ENCODE measurements around the gene ISLR2. TPM values are rescaled to one million over a fixed set of nuclear protein-coding genes. Genes with fewer than 3 reads are reported as not detected.

Gene ISLR2
- total RNA-seq, 2 donors from 2014 or later, result not detected

- Histone ChIP-seq H3K36me3 (ENCODE audit: control insufficient read depth, insufficient read depth, low read length) (no peaks in the 10 kb centered on the region), H3K27me3 (ENCODE audit: control insufficient read depth, insufficient read depth, low read length, poor library complexity, severe bottlenecking) (peaks cover 60% of the 10 kb centered on the region), H3K4me3 (ENCODE audit: low read length) (peak overlapping the region; percentile 62), H3K9ac (ENCODE audit: extremely low read depth, low read length, poor library complexity, severe bottlenecking) (no peak overlapping the region), H3K27ac (ENCODE audit: low read depth, low read length) (no peak overlapping the region), H3K4me1 (ENCODE audit: control insufficient read depth, insufficient read depth, low read length) (no peaks in the 10 kb centered on the region), H3K9me3 (ENCODE audit: control insufficient read depth, low read length) (no peaks in the 10 kb centered on the region)
- Mint-ChIP-seq H3K36me3 (ENCODE audit: low read depth) (no peaks in the 10 kb centered on the region), H3K4me3 (peak overlapping the region; percentile 53), H3K4me1 (peaks cover 4% of the 10 kb centered on the region), H3K9me3 (no peaks in the 10 kb centered on the region), H3K27ac (no peak overlapping the region), H3K27me3 (ENCODE audit: insufficient read depth) (peaks cover 79% of the 10 kb centered on the region)
- no peak for TF ChIP-seq CTCF (conservative IDR thresholded peaks at IDR 0.05)
- 0 to 3% methylated on average over 8 to 19 of the region's 26 CpGs for WGBS, 2 experiments (ENCODE audit: insufficient coverage in 1 of 2, insufficient read length in 1 of 2)
- no peak for DNase-seq
Observed at GRCh38 chr15:74136540-74136813, 6.1 kb downstream of the ISLR2 start.

GRCh38 chr15:74136814-74137536 lies 6.6 kb downstream of the ISLR2 start:
- no peak overlapping the region for H3K27ac ChIP-seq (ENCODE audit: low read depth, low read length)
- H3K9ac ChIP-seq (ENCODE audit: extremely low read depth, low read length, poor library complexity, severe bottlenecking), result no peak overlapping the region
- DNase-seq, result peak; percentile 41
- no peak for TF ChIP-seq CTCF (conservative IDR thresholded peaks at IDR 0.05)
- no peaks in the 10 kb centered on the region for H3K36me3 ChIP-seq (ENCODE audit: control insufficient read depth, insufficient read depth, low read length)
- H3K4me1 Mint-ChIP-seq, result peaks cover 4% of the 10 kb centered on the region
- peaks cover 55% of the 10 kb centered on the region for H3K27me3 ChIP-seq (ENCODE audit: control insufficient read depth, insufficient read depth, low read length, poor library complexity, severe bottlenecking)
- peaks cover 74% of the 10 kb centered on the region for H3K27me3 Mint-ChIP-seq (ENCODE audit: insufficient read depth)
- no peak overlapping the region for H3K27ac Mint-ChIP-seq
- H3K36me3 Mint-ChIP-seq (ENCODE audit: low read depth), result no peaks in the 10 kb centered on the region
- no peaks in the 10 kb centered on the region for H3K4me1 ChIP-seq (ENCODE audit: control insufficient read depth, insufficient read depth, low read length)
- H3K9me3 ChIP-seq (ENCODE audit: control insufficient read depth, low read length), result no peaks in the 10 kb centered on the region
- peak overlapping the region; percentile 62 for H3K4me3 ChIP-seq (ENCODE audit: low read length)
- H3K9me3 Mint-ChIP-seq, result no peaks in the 10 kb centered on the region
- H3K4me3 Mint-ChIP-seq, result peak overlapping the region; percentile 53
- 64 to 68% methylated on average over 13 to 18 of the region's 18 CpGs for WGBS, 2 experiments (ENCODE audit: insufficient coverage in 1 of 2, insufficient read length in 1 of 2)

- no peaks in the 10 kb centered on the region for H3K36me3 Mint-ChIP-seq (ENCODE audit: low read depth)
- 76 to 80% methylated on average over 1 of the region's 2 CpGs for WGBS, 2 experiments (ENCODE audit: insufficient coverage in 1 of 2, insufficient read length in 1 of 2)
- Histone ChIP-seq H3K27ac (ENCODE audit: low read depth, low read length) (no peak overlapping the region), H3K9ac (ENCODE audit: extremely low read depth, low read length, poor library complexity, severe bottlenecking) (no peak overlapping the region), H3K9me3 (ENCODE audit: control insufficient read depth, low read length) (no peaks in the 10 kb centered on the region), H3K4me3 (ENCODE audit: low read length) (no peak overlapping the region), H3K4me1 (ENCODE audit: control insufficient read depth, insufficient read depth, low read length) (no peaks in the 10 kb centered on the region), H3K36me3 (ENCODE audit: control insufficient read depth, insufficient read depth, low read length) (no peaks in the 10 kb centered on the region), H3K27me3 (ENCODE audit: control insufficient read depth, insufficient read depth, low read length, poor library complexity, severe bottlenecking) (peaks cover 50% of the 10 kb centered on the region)
- no peak for DNase-seq
- H3K4me3 Mint-ChIP-seq, result no peak overlapping the region
- peaks cover 4% of the 10 kb centered on the region for H3K4me1 Mint-ChIP-seq
- H3K9me3 Mint-ChIP-seq, result no peaks in the 10 kb centered on the region
- TF ChIP-seq CTCF (conservative IDR thresholded peaks at IDR 0.05), result no peak
- no peak overlapping the region for H3K27ac Mint-ChIP-seq
- peaks cover 69% of the 10 kb centered on the region for H3K27me3 Mint-ChIP-seq (ENCODE audit: insufficient read depth)
Observed at GRCh38 chr15:74137537-74137894, 7.1 kb downstream of the ISLR2 start.
